Hematopoietic multipotent progenitor cell treated with erythropoietin and hydrocortisone succinate and interleukin-3 and kit ligand, for 8 days (in vitro differentiated cells): ENCODE data around the gene ANKRD50.

Experiments used
- DNase-seq: peaks from one replicate; pipeline ENCODE4 v3.0.0-alpha.2; 2015

ANKRD50 gene

GRCh38 chr4:124705393-124705792 lies 7.1 kb downstream of the ANKRD50 start:
- DNase-seq, result no peak

GRCh38 chr4:124703154-124703553 lies 9.4 kb downstream of the ANKRD50 start:
- no peak for DNase-seq

DNA sequence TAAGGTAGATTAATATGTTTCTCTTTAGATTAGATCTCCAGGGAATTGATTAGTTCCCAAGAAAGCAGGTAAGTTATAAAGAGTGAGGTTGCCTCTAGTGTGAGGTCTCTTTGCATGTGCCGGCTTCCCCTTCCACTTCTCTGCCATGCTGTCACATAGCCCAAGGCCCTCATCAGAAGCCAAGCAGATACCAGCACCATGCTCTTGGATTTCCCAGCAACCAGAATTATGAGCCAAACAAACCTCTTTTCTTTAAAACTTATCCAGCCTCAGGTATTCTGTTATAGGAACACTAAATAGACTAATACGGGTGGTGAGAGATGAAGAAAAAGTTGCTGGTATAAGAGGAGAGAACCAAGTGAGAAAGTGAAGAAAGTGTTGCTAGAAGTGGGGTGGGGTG lies 15.1 kb downstream of the ANKRD50 start:
- DNase-seq, result no peak

DNA sequence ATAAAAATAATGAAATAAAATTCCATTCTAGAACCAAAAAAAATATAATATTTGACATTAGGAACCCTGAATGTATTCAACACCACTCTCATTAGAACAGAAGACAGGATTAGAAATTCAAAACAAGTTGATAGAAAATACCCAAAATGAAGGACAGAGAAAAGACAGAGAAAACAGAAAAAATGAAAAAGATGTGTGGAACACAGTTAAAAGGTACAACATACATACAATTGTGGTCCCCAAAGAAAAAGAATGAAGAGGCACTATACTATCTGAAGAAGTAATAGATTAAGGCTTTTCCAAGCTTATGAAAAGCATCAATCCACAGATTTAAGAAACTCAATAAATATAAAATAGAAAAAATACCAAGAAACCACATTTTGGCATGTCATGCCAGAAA lies 16.4 kb downstream of the ANKRD50 start:
- DNase-seq, result no peak

- no peak for DNase-seq
These were observed 17.5 kb downstream of the ANKRD50 start for GRCh38 chr4:124694946-124695598.

DNA sequence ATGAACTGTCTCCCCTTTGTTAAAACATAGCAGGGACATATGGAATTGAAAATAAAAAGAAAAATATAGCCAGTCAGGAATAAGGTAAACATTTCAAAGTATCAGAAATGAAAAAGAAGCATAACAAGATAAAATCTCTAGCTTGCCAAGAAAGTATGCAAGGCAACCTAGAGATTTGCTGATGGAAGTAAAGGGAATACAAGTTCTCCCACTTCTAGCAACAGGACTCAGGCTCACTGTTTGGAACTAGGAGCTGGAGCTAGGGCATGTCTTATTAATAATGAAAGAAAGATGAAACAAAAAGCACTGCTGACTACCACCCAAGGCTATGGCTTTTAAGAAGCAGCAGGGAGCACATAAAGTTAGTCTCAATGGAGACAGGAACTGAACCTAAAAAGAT lies 18.2 kb downstream of the ANKRD50 start:
- no peak for DNase-seq

GRCh38 chr4:124691801-124692200 lies 20.7 kb downstream of the ANKRD50 start:
- DNase-seq, result no peak

GRCh38 chr4:124686279-124686678 lies 26.3 kb downstream of the ANKRD50 start:
- no peak for DNase-seq

DNA sequence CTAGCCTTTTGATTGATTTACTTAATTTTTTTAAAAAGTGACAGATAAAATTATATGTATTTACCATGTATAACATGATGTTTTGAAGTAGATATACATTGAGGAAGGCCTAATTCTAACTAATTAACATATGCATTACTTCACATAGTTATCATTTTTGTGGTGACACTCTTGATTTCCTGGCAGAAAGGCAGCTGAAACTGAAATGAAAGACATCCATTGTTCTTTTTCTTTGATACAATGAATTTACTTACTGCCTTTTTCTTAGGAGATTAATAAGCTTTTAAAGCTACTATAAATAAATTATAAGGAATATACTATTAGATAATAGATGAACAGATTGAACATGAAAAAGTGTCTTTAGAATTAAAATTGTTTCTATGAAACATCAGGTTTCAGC lies 26.7 kb downstream of the ANKRD50 start:
- no peak for DNase-seq

GRCh38 chr4:124684301-124684700 lies 28.2 kb downstream of the ANKRD50 start:
- DNase-seq, result no peak

DNA sequence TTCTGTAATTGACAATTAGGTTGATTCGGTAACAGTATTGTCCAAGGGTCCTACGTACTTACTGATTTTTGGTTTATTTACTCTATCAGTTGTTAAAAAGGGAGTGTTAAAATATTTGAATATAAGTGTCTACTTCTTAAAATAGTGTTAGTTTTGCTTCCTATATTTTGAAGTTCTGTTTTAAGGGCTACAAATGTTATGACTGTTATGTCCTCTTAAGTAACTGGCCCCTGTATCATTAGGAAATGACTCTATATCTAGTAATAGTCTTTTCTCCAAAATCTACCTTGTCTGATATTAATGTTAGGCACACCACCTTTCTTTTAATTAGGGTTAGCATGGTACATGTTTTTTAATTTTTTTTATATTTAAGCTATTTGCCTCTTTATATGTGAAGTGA lies 30.1 kb downstream of the ANKRD50 start:
- DNase-seq, result no peak

DNA sequence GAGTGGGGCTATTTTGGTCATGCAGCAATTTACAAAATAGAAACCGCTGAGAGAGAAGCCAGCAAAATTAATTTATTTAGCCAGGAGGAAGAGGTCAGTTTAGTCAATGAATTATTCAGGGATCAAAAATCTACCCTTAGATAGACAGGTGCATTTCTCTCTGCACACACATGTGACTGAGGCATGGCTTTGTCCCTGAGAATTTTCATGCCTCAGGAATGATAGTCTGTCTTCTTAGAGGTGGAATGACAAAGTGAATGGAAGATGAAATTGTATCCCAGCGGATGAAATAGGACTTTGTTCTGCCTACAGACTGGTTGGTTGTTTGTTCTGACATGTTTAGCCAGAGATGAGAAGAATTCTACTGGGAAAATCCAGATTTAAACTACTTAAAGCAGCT lies 46.0 kb downstream of the ANKRD50 start:
- DNase-seq, result no peak

DNA sequence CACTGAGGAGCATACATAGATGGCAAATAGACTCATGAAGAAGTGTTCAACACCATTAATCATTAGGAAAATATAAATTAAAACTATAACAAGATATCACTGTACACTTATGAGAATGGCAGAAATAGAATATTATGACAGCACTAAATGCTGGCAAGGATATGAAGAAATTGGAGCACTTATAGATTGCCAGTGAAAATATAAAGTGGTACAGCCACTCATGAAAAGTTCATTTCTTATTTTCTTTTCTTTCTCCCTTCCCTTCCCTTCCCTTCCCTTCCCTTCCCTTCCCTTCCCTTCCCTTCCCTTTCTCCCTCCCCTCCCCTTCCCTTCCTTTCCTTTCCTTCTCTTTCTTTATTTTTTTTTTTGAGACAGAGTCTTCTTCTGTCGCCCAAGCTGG lies 53.7 kb downstream of the ANKRD50 start:
- DNase-seq, result no peak

DNA sequence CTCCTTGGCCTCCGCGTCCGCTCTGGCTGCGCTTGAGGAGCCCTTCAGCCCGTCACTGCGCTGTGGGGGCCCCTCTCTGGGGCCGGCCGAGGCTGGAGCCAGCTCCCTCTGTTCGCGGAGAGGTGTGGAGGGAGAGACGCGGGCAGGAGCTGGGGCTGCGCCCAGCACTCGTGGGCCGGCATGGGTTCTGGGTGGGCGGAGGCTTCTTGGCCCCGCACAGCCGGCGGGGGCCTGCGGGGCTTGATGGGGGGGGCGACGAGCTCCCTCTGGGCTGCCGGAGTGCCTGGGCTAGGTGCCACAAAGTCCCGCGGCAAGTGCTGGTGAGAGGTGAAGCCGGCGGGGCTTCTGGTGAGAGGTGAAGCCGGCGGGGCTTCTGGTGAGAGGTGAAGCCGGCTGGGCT lies 61.9 kb downstream of the ANKRD50 start:
- no peak for DNase-seq

DNA sequence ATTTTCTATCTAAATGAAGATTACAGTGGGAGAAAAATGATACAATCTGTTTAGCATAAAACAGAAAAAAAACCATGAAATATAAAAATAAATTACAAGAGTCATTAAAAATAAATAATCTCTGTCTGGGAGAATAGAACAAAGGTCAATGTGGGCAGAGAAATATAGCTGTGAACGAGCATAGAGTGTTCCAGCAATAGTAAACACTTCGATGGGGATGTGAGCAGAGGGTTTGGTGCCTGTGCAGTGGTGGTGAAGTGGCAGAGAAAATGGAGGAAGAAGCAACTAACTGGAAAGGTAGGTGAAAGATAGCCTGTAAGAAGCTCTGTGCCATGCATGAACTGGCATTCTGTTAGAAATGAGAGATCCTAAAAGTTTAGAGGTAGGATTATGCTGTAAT lies 64.9 kb downstream of the ANKRD50 start:
- no peak for DNase-seq

DNA sequence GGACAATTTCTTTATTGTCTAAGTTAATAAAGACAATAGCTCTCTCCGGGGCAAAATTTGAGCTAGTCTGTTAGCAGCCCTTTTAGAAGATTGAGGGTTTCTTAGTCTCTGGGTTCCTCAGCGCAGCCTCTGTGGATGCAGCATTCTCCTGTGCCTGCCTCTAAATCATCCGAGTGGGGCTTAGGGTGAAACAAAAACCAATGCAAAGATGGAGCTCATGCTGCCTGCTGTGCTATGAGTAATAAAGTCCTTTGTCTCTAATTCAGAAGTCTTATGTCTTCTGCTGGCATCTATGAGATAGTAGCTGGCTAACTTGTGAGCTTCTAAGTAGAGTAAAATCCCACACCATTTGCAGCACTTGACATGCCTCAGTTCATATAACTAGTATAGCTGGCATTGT lies 67.9 kb downstream of the ANKRD50 start:
- no peak for DNase-seq

DNA sequence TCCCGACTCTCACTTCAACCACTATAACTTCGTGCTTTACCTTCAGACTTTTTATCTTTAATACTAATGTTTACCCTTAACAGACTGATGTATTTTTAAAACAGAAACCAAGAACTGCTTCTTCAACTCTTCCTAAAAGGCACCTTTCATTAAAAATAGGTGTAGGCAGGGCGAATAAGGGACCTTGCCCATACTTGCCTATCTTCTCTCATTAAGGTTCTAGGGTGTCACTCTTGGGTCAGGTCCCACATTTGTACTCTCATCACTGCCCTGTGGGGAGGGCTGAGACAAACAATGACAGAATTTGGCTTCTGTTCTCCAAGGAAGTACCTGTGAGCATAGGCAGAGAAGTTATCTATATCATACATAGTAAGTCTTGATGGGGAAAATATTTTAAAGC lies 69.7 kb downstream of the ANKRD50 start:
- DNase-seq, result no peak

- DNase-seq, result peak; percentile 11
These were observed 70.7 kb downstream of the ANKRD50 start for GRCh38 chr4:124641715-124642381.

DNA sequence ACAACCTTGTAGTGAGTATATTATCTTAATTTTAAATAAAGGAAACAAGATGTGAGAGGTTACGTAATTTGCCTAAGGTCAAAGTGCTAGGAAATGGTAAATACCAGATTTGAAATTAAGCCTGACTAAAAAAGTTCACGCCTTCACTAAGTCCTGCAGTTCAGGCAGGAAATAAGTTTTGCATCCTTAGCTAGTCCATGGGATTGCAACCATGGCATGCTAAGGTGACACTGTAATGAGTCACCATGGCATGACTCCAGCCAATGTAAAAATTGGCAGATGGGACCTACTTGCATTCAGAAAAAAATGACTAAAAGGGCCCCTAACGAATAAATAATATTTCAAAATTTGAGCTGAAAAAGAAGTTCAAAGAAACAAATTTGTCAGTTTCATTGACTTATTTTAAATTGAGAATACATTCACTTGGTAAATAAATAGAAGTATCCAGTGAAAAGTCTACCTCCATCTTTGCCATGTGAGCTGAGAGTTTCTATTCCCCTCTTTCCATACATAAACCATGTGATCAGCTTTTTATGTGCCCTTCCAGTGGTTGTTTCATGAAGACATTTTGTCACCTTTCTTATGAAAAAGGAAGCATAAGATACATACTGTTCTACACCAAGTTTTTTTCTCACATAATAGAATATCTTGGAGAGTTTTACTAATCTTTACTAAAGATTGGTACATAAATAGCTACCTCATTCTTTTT lies 72.4 kb downstream of the ANKRD50 start:
- DNase-seq, result no peak

DNA sequence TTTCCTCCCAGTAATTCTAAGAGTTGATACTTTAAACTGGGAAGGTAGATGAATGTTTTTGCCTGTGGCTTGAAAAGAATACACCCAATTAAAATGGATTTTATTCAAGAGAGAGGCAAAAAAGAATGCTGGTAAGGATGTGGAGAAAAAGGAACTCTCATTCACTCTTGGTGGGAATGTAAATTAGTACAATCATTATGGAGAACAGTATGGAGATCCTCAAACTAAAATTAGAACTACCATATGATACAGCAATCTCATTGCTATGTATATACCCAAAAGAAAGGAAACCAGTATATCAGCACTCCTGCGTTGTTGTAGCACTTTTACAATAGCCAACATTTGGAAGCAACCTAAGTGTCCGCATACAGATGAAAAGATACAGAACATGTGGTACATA lies 75.2 kb downstream of the ANKRD50 start:
- no peak for DNase-seq

DNA sequence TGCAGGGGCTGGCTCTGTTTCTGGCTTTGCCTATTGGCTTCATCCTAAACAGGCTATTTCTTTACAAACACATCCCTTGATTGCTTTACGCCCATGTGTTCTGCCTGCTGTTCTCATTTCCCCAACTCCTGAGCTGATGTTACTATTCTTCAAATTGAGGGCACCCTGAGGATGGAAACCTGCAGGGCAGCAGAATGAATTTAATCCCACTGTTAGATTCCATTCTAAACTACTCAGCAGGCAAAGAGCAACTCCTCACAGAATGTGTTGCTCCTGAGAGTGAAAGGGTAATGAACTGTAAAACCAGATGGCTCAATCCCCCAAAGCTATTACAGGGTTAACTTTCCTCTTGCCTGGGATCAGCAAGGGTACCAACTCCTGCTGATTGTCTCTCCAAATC lies 75.7 kb downstream of the ANKRD50 start:
- no peak for DNase-seq

DNA sequence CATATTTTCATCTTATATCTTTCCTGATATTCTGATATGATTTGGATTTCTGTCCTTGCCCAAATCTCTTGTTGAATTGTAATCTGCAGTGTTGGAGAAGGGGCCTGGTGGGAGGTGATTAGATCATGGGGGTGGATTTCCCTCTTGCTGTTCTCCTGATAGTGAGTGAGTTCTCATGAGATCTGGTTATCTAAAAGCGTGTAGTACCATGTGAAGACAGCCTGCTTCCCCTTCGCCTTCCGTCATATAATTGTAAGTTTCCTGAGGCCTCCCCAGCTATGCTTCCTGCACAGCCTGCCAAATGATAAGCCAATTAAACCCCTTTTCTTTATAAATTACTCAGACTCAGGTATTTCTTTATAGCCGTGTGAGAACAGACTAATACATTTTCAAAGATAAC lies 77.2 kb downstream of the ANKRD50 start:
- DNase-seq, result no peak

- DNase-seq, result no peak
These were observed 79.1 kb downstream of the ANKRD50 start for GRCh38 chr4:124633285-124633941.

DNA sequence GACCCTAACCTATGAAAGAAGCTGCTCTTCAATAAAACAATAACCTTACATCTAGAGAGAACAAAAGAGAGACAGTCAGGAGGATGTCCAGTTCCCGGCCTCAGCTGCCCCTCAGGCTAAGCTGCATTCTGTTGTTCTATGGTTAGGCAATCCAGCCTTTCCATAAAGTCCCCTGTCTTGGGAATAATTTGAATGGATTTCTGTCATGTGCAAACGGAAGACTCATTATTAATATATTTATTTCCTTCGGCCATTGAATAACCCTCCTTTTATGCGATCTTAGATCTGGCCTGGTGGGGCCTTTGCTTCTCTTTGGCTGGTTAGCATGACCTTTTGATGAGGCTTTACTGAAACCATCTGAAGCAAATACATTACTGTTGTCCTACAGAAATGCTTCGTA lies 80.1 kb downstream of the ANKRD50 start:
- DNase-seq, result no peak
